Activated CD4-positive, alpha-beta T cell treated with anti-CD3 and anti-CD28 coated beads, Interleukin-2, amount 10 ng/mL, durations not matched to agents 7 days and 5 days (primary cell): ENCODE results near the gene IREB2. TPM values are rescaled to one million over a fixed set of nuclear protein-coding genes. Genes with fewer than 3 reads are reported as not detected.

Experiments
- CTCF ChIA-PET: fragments of 350-600 bp; sonication (Branson Sonifier 250); formaldehyde crosslinking; loops from one replicate; lab custom pipeline; 2021; ENCODE audit warnings: antibody characterized with exemption; lab: Charles Lee
- POLR2A ChIA-PET: fragments of 350-600 bp; sonication (Branson Sonifier 250); formaldehyde crosslinking; loops from one replicate; lab custom pipeline; 2021; ENCODE audit warnings: antibody characterized with exemption; lab: Charles Lee
- DNase-seq: peaks from one replicate; pipeline ENCODE4 v3.0.0-alpha.2; 2020
- H3K27ac Mint-ChIP-seq: one replicate; pipeline ENCODE4 v1.8.0; 2021; ENCODE audit warnings: mild to moderate bottlenecking, moderate library complexity, mixed read lengths
- H3K27me3 Mint-ChIP-seq: one replicate; pipeline ENCODE4 v1.8.0; 2021; ENCODE audit warnings: mixed read lengths
- H3K36me3 Mint-ChIP-seq: one replicate; pipeline ENCODE4 v1.8.0; 2021; ENCODE audit warnings: low read depth, mixed read lengths
- H3K4me1 Mint-ChIP-seq: one replicate; pipeline ENCODE4 v1.8.0; 2021; ENCODE audit warnings: mixed read lengths
- H3K4me3 Mint-ChIP-seq: one replicate; pipeline ENCODE4 v1.8.0; 2021; ENCODE audit warnings: mild to moderate bottlenecking, moderate library complexity, mixed read lengths
- H3K9me3 Mint-ChIP-seq: one replicate; pipeline ENCODE4 v1.8.0; 2021; ENCODE audit warnings: mixed read lengths
- total RNA-seq, 2 experiments: library from RNA; stranded (reverse); gene quantifications; one replicate each; pipeline ENCODE4 v1.2.3, GENCODE V29; 2021

Gene IREB2
- total RNA-seq, 2 experiments from 2014 or later: 52.9 to 57.2 TPM

GRCh38 chr15:78444255-78444654 is 6.2 kb downstream of the IREB2 start:
- no peaks in the 10 kb centered on the region for H3K9me3 Mint-ChIP-seq
- no peak for DNase-seq
- no peak overlapping the region for H3K27ac Mint-ChIP-seq
- H3K4me3 Mint-ChIP-seq: no peak overlapping the region
- POLR2A ChIA-PET: no interaction called here
- H3K4me1 Mint-ChIP-seq: peaks cover 55% of the 10 kb centered on the region
- peaks cover 54% of the 10 kb centered on the region for H3K36me3 Mint-ChIP-seq
- no peaks in the 10 kb centered on the region for H3K27me3 Mint-ChIP-seq
- CTCF ChIA-PET: no interaction called here

GRCh38 chr15:78445875-78446274 is 7.9 kb downstream of the IREB2 start:
- Mint-ChIP-seq H3K4me1 (peaks cover 47% of the 10 kb centered on the region), H3K27ac (no peak overlapping the region), H3K4me3 (no peak overlapping the region), H3K9me3 (no peaks in the 10 kb centered on the region), H3K36me3 (peaks cover 48% of the 10 kb centered on the region), H3K27me3 (no peaks in the 10 kb centered on the region)
- no peak for DNase-seq
- ChIA-PET POLR2A (no interaction called here), CTCF (no interaction called here)

GRCh38 chr15:78446551-78446950 is 8.5 kb downstream of the IREB2 start:
- peaks cover 41% of the 10 kb centered on the region for H3K4me1 Mint-ChIP-seq
- no peaks in the 10 kb centered on the region for H3K9me3 Mint-ChIP-seq
- H3K4me3 Mint-ChIP-seq: no peak overlapping the region
- no peaks in the 10 kb centered on the region for H3K27me3 Mint-ChIP-seq
- ChIA-PET CTCF (no interaction called here), POLR2A (no interaction called here)
- H3K27ac Mint-ChIP-seq: no peak overlapping the region
- DNase-seq: no peak
- peaks cover 42% of the 10 kb centered on the region for H3K36me3 Mint-ChIP-seq

- POLR2A ChIA-PET: no interaction called here
- CTCF ChIA-PET: interaction anchor here (1.1 to 2.2 kb wide), 4 partner anchors 10 to 13 kb away, joined by 3 to 6 read pairs (median 4); partner anchors contain the start of gene IREB2
- Mint-ChIP-seq H3K36me3 (peaks cover 39% of the 10 kb centered on the region), H3K27ac (no peak overlapping the region), H3K9me3 (no peaks in the 10 kb centered on the region), H3K4me1 (peaks cover 44% of the 10 kb centered on the region), H3K4me3 (no peak overlapping the region), H3K27me3 (no peaks in the 10 kb centered on the region)
- no peak for DNase-seq
These were observed 10.6 kb downstream of the IREB2 start for GRCh38 chr15:78448441-78449219.

GRCh38 chr15:78449220-78449999 is 11.4 kb downstream of the IREB2 start:
- no peak overlapping the region for H3K4me3 Mint-ChIP-seq
- no peaks in the 10 kb centered on the region for H3K27me3 Mint-ChIP-seq
- no peak overlapping the region for H3K27ac Mint-ChIP-seq
- H3K4me1 Mint-ChIP-seq: peaks cover 46% of the 10 kb centered on the region
- DNase-seq: no peak
- ChIA-PET POLR2A (interaction anchor here (1.9 kb wide), 1 partner anchor 11 kb away, joined by 8 read pairs; no protein-coding TSS in a partner anchor), CTCF (interaction anchor here (1.1 to 2.2 kb wide), 3 partner anchors 9 to 12 kb away, joined by 3 to 6 read pairs (median 4); partner anchors contain the start of gene IREB2)
- H3K9me3 Mint-ChIP-seq: no peaks in the 10 kb centered on the region
- H3K36me3 Mint-ChIP-seq: peaks cover 34% of the 10 kb centered on the region

GRCh38 chr15:78450285-78450858 is 12.4 kb downstream of the IREB2 start:
- Mint-ChIP-seq H3K4me3 (no peak overlapping the region), H3K27me3 (no peaks in the 10 kb centered on the region), H3K27ac (no peak overlapping the region), H3K36me3 (peaks cover 31% of the 10 kb centered on the region), H3K4me1 (peaks cover 51% of the 10 kb centered on the region), H3K9me3 (no peaks in the 10 kb centered on the region)
- DNase-seq: no peak
- CTCF ChIA-PET: interaction anchor here (0.6 to 2.2 kb wide), 3 partner anchors 11 to 14 kb away, joined by 3 to 6 read pairs (median 3); partner anchors contain the start of gene IREB2
- POLR2A ChIA-PET: interaction anchor here (1.9 kb wide), 1 partner anchor 10 kb away, joined by 8 read pairs; no protein-coding TSS in a partner anchor

- Mint-ChIP-seq H3K9me3 (no peaks in the 10 kb centered on the region), H3K4me3 (no peak overlapping the region), H3K36me3 (peaks cover 14% of the 10 kb centered on the region), H3K27ac (no peak overlapping the region), H3K4me1 (peaks cover 56% of the 10 kb centered on the region), H3K27me3 (no peaks in the 10 kb centered on the region)
- ChIA-PET POLR2A (no interaction called here), CTCF (no interaction called here)
- no peak for DNase-seq
These were observed 14.5 kb downstream of the IREB2 start for GRCh38 chr15:78452485-78452884.

GRCh38 chr15:78453447-78453846 is 15.4 kb downstream of the IREB2 start:
- peaks cover 56% of the 10 kb centered on the region for H3K4me1 Mint-ChIP-seq
- POLR2A ChIA-PET: no interaction called here

GRCh38 chr15:78454992-78455391 is 17.0 kb downstream of the IREB2 start:
- ChIA-PET POLR2A (no interaction called here), CTCF (no interaction called here)
- no peak overlapping the region for H3K4me3 Mint-ChIP-seq
- H3K27ac Mint-ChIP-seq: no peak overlapping the region
- H3K4me1 Mint-ChIP-seq: peaks cover 51% of the 10 kb centered on the region
- H3K9me3 Mint-ChIP-seq: no peaks in the 10 kb centered on the region
- H3K36me3 Mint-ChIP-seq: peaks cover 9% of the 10 kb centered on the region
- DNase-seq: no peak
- H3K27me3 Mint-ChIP-seq: no peaks in the 10 kb centered on the region

More at GRCh38 chr15:78453447-78453846, 15.4 kb downstream of the IREB2 start:
- no peak for DNase-seq
- Mint-ChIP-seq H3K36me3 (peaks cover 11% of the 10 kb centered on the region), H3K27ac (no peak overlapping the region), H3K27me3 (no peaks in the 10 kb centered on the region), H3K4me3 (no peak overlapping the region), H3K9me3 (no peaks in the 10 kb centered on the region)
- CTCF ChIA-PET: no interaction called here

GRCh38 chr15:78455749-78456148 is 17.7 kb downstream of the IREB2 start:
- no peak for DNase-seq
- ChIA-PET CTCF (no interaction called here), POLR2A (no interaction called here)
- no peak overlapping the region for H3K4me3 Mint-ChIP-seq
- H3K36me3 Mint-ChIP-seq: peaks cover 7% of the 10 kb centered on the region
- no peaks in the 10 kb centered on the region for H3K27me3 Mint-ChIP-seq
- peaks cover 53% of the 10 kb centered on the region for H3K4me1 Mint-ChIP-seq
- no peak overlapping the region for H3K27ac Mint-ChIP-seq
- no peaks in the 10 kb centered on the region for H3K9me3 Mint-ChIP-seq

- peaks cover 60% of the 10 kb centered on the region for H3K4me1 Mint-ChIP-seq
- POLR2A ChIA-PET: no interaction called here
These were observed 18.4 kb downstream of the IREB2 start for GRCh38 chr15:78456426-78456825.

GRCh38 chr15:78457101-78457500 is 19.1 kb downstream of the IREB2 start:
- DNase-seq: no peak
- peaks cover 9% of the 10 kb centered on the region for H3K36me3 Mint-ChIP-seq
- H3K9me3 Mint-ChIP-seq: no peaks in the 10 kb centered on the region
- no peak overlapping the region for H3K4me3 Mint-ChIP-seq
- H3K4me1 Mint-ChIP-seq: peaks cover 61% of the 10 kb centered on the region
- ChIA-PET CTCF (no interaction called here), POLR2A (no interaction called here)
- no peaks in the 10 kb centered on the region for H3K27me3 Mint-ChIP-seq
- no peak overlapping the region for H3K27ac Mint-ChIP-seq

More at GRCh38 chr15:78456426-78456825, 18.4 kb downstream of the IREB2 start:
- CTCF ChIA-PET: no interaction called here
- Mint-ChIP-seq H3K4me3 (no peak overlapping the region), H3K36me3 (peaks cover 10% of the 10 kb centered on the region), H3K27ac (no peak overlapping the region), H3K27me3 (no peaks in the 10 kb centered on the region), H3K9me3 (no peaks in the 10 kb centered on the region)
- no peak for DNase-seq
